A549 (cell line): ENCODE measurements around the gene ZNF532. TPM values are rescaled to one million over a fixed set of nuclear protein-coding genes. Genes with fewer than 3 reads are reported as not detected.
A peak's percentile ranks its signal among the peaks of the same experiment; 100 is the strongest.

ENCODE experiments used
- ATAC-seq, 2 experiments: fragments of 200-7000 bp in 1 of 2; fragments of >200 bp in 1 of 2; cut with Nextera tagmentation in 1 of 2; cut with Tn5 transposase in 1 of 2; 3 replicates each; pipeline versions ENCODE4 v1.8.0 to v1.9.1; 2018 to 2020; ENCODE audit warnings: mild to moderate bottlenecking in 1 of 2, moderate library complexity in 1 of 2
- CTCF ChIA-PET: fragments of 300-600 bp; sonication (Branson Sonifier 250); formaldehyde crosslinking; extraction: SDS; loops from one replicate; lab custom pipeline; 2021; ENCODE audit warnings: antibody characterized with exemption, inconsistent platforms; lab: Yijun Ruan, JAX
- POLR2A ChIA-PET: fragments of 350-600 bp; formaldehyde crosslinking; extraction: SDS; loops from one replicate; lab custom pipeline; 2021; ENCODE audit warnings: antibody characterized with exemption, inconsistent platforms; lab: Yijun Ruan, JAX
- DNase-seq, 2 experiments: peaks; one replicate each; pipeline versions ENCODE4 v3.0.0 to v3.0.0-alpha.2; 2011 to 2016; ENCODE audit warnings: low read depth in 1 of 2, low spot score in 1 of 2
- FAIRE-seq: peaks from 2 replicates; lab custom pipeline; 2011; peaks lifted over from hg19 to GRCh38; lab: Jason Lieb, UNC
- H3K27ac ChIP-seq, 2 experiments: fragments of >200 bp; sonication (Bioruptor Twin); formaldehyde crosslinking; 3 replicates each; pipeline ENCODE4 v1.5.1; 2016 to 2017
- H3K4me1 ChIP-seq: fragments of >200 bp; sonication (Bioruptor Twin); formaldehyde crosslinking; 3 replicates; pipeline ENCODE4 v1.6.1; 2016
- H3K4me2 ChIP-seq: fragments of >200 bp; sonication (Bioruptor Twin); formaldehyde crosslinking; 3 replicates; pipeline ENCODE4 v1.6.1; 2016
- H3K4me3 ChIP-seq: fragments of >200 bp; sonication (Bioruptor Twin); formaldehyde crosslinking; 3 replicates; pipeline ENCODE4 v1.5.1; 2016
- H3K9me3 ChIP-seq: fragments of >200 bp; sonication (Bioruptor Twin); formaldehyde crosslinking; 3 replicates; pipeline ENCODE4 v1.6.1; 2016
- BHLHE40 ChIP-seq: IDR thresholded peaks from 2 replicates; pipeline ENCODE4 v1.6.1; 2012; ENCODE audit warnings: low read depth, low read length, inconsistent platforms
- CBX8 ChIP-seq: fragments of 200-600 bp; sonication (generic); IDR thresholded peaks from 2 replicates; pipeline ENCODE4 v1.6.1; 2016
- CHD2 ChIP-seq: fragments of 150-350 bp; IDR thresholded peaks from 2 replicates; pipeline ENCODE4 v1.6.1; 2014; ENCODE audit warnings: low read length; ENCODE audit not compliant: partially characterized antibody
- EP300 ChIP-seq, 2 experiments: fragments of >200 bp; sonication (Bioruptor Twin); formaldehyde crosslinking; IDR thresholded peaks; 2 replicates in 1 of 2; 3 replicates in 1 of 2; pipeline ENCODE4 v1.6.1; 2016 to 2017
- ESRRA ChIP-seq: fragments of 150-350 bp; IDR thresholded peaks from 2 replicates; pipeline ENCODE4 v1.6.1; 2014; ENCODE audit warnings: mild to moderate bottlenecking, low read length, borderline replicate concordance
- FOSB ChIP-seq: fragments of 250-450 bp; sonication (Bioruptor Pico); IDR thresholded peaks from 2 replicates; pipeline ENCODE4 v1.5.0; 2020; ENCODE audit warnings: mild to moderate bottlenecking, moderate library complexity
- FOSL2 ChIP-seq, 2 experiments: fragments of 450-650 bp in 1 of 2; fragments of >200 bp in 1 of 2; sonication (Bioruptor Twin) in 1 of 2; formaldehyde crosslinking; IDR thresholded peaks; 2 replicates each; pipeline versions ENCODE4 v1.5.0 to v1.6.1; 2016 to 2020; ENCODE audit warnings: mild to moderate bottlenecking in 1 of 2, moderate library complexity in 1 of 2
- FOXS1 ChIP-seq: fragments of 250-450 bp; sonication (Bioruptor Pico); IDR thresholded peaks from 2 replicates; pipeline ENCODE4 v1.5.0; 2020; ENCODE audit warnings: mild to moderate bottlenecking, moderate library complexity
- GATA3 ChIP-seq: IDR thresholded peaks from 2 replicates; pipeline ENCODE4 v1.6.1; 2012; ENCODE audit warnings: borderline replicate concordance
- HDAC2 ChIP-seq: fragments of 200-600 bp; sonication (generic); IDR thresholded peaks from 2 replicates; pipeline ENCODE4 v1.6.1; 2016
- HEYL ChIP-seq: fragments of 250-450 bp; sonication (Bioruptor Pico); IDR thresholded peaks from 2 replicates; pipeline ENCODE4 v1.8.0; 2021; ENCODE audit warnings: mild to moderate bottlenecking, moderate library complexity
- JUNB ChIP-seq: fragments of >200 bp; sonication (Bioruptor Twin); formaldehyde crosslinking; IDR thresholded peaks from 2 replicates; pipeline ENCODE4 v1.6.1; 2016
- MAFK ChIP-seq: fragments of 450-650 bp; IDR thresholded peaks from 2 replicates; pipeline ENCODE4 v1.6.1; 2014; ENCODE audit not compliant: partially characterized antibody
- MAZ ChIP-seq: fragments of 150-350 bp; IDR thresholded peaks from 2 replicates; pipeline ENCODE4 v1.6.1; 2014; ENCODE audit warnings: antibody characterized with exemption, low read depth, low read length, borderline replicate concordance
- NFE2L2 ChIP-seq: fragments of 150-350 bp; conservative IDR thresholded peaks from 2 replicates; pipeline ENCODE4 v1.6.1; 2014; ENCODE audit warnings: low read length
- PHF8 ChIP-seq: fragments of 200-600 bp; sonication (generic); IDR thresholded peaks from 2 replicates; pipeline ENCODE4 v1.6.1; 2016; ENCODE audit warnings: low read depth, mild to moderate bottlenecking, antibody characterized with exemption, moderate library complexity, borderline replicate concordance
- RAD21 ChIP-seq, 2 experiments: fragments of >200 bp in 1 of 2; sonication (Bioruptor Twin) in 1 of 2; formaldehyde crosslinking in 1 of 2; IDR thresholded peaks in 1 of 2; conservative IDR thresholded peaks in 1 of 2; 2 replicates in 1 of 2; 3 replicates in 1 of 2; pipeline ENCODE4 v1.6.1; 2012 to 2018; ENCODE audit warnings: inconsistent platforms in 1 of 2
- RARB ChIP-seq: fragments of 250-450 bp; sonication (Bioruptor Pico); IDR thresholded peaks from 2 replicates; pipeline ENCODE4 v1.8.0; 2021; ENCODE audit warnings: mild to moderate bottlenecking, moderate library complexity
- RCOR1 ChIP-seq: fragments of 150-350 bp; IDR thresholded peaks from 2 replicates; pipeline ENCODE4 v1.6.1; 2014; ENCODE audit warnings: antibody characterized with exemption, low read length, low read depth
- RFX5 ChIP-seq: fragments of 450-650 bp; IDR thresholded peaks from 2 replicates; pipeline ENCODE4 v1.7.1; 2014; ENCODE audit warnings: antibody characterized with exemption, mild to moderate bottlenecking, moderate library complexity
- SREBF2 ChIP-seq: fragments of 450-650 bp; IDR thresholded peaks from 2 replicates; pipeline ENCODE4 v1.6.1; 2014; ENCODE audit warnings: mild to moderate bottlenecking, moderate library complexity
- WGBS: methylation state at CpG from one replicate; pipeline ENCODE4 v1.1.6; 2017; ENCODE audit errors: missing lambda C conversion rate; 5-methylcytosine and 5-hydroxymethylcytosine counted together
- polyA plus RNA-seq, 4 experiments: library from polyadenylated mRNA; depleted of rRNA in 3 of 4; stranded (reverse); fragments of >200 nt; fragmentation: RNase III in 1 of 4; extraction: RNeasy Plus Mini Kit Qiagen cat#74134 plus additional on column Dnase treatment in 1 of 4; gene quantifications; 2 replicates in 3 of 4; 3 replicates in 1 of 4; pipeline ENCODE4 v1.2.3, GENCODE V29; 2011 to 2017
- TF ChIP-seq, protein P1 (sequence below): fragments of 150-350 bp; IDR thresholded peaks from 2 replicates; pipeline ENCODE4 v1.6.1; 2014; ENCODE audit warnings: low read depth, mild to moderate bottlenecking, low read length
- TF ChIP-seq, protein P2 (sequence below): fragments of >200 bp; sonication (Bioruptor Twin); formaldehyde crosslinking; IDR thresholded peaks from 2 replicates; pipeline ENCODE4 v1.6.1; 2016
- TF ChIP-seq, protein P3 (sequence below): fragments of >200 bp; sonication (Bioruptor Twin); formaldehyde crosslinking; IDR thresholded peaks from 3 replicates; pipeline ENCODE4 v1.5.1; 2016

Gene ZNF532
- polyA plus RNA-seq, 2 of the 4 experiments (the other 2 are of a cell fraction): 26.8 to 64.6 TPM

DNA sequence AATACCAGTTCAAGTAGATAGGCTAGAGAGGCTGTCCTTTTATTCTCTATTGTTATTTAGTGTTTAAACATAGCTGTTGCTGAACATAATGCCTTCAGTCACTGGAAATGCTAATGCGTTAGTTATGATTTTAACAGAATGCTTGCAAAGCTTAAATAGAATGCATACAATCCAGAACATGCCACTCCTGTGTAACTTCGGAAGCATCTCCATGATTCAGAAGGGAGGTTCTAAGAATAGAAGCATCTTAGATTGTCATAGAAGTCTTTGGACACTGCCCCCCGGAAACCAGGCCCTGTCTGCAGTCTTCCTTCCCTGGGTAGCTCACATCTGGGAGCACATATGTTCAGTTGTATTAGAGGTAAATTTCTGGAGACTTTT, 73.2 kb downstream of the ZNF532 start:
- WGBS: 70% methylated on average over 2 of the region's 3 CpGs
- FAIRE-seq: no peak
- H3K9me3 ChIP-seq: no peaks in the 10 kb centered on the region
- ChIA-PET CTCF (interaction anchor here (1.1 kb wide), 1 partner anchor 70 kb away, joined by 3 read pairs; no protein-coding TSS in a partner anchor), POLR2A (no interaction called here)
- ATAC-seq: no peak
- peak overlapping the region; percentile 39 for H3K4me2 ChIP-seq
- no peak overlapping the region; a peak in 1 of 6 replicates for H3K27ac ChIP-seq
- H3K4me3 ChIP-seq: no peak overlapping the region
- no peak for DNase-seq
- H3K4me1 ChIP-seq: peaks cover 36% of the 10 kb centered on the region
- no peak for TF ChIP-seq RAD21 (conservative IDR thresholded peaks at IDR 0.05 in 1 of 2, IDR thresholded peaks at IDR 0.05 in 1 of 2)
- no peak for TF ChIP-seq GATA3
- no peak for TF ChIP-seq MAFK
- no peak for TF ChIP-seq HEYL (CRISPR knock-in tag)
- TF ChIP-seq, protein P1, sequence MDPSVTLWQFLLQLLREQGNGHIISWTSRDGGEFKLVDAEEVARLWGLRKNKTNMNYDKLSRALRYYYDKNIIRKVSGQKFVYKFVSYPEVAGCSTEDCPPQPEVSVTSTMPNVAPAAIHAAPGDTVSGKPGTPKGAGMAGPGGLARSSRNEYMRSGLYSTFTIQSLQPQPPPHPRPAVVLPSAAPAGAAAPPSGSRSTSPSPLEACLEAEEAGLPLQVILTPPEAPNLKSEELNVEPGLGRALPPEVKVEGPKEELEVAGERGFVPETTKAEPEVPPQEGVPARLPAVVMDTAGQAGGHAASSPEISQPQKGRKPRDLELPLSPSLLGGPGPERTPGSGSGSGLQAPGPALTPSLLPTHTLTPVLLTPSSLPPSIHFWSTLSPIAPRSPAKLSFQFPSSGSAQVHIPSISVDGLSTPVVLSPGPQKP: no peak
- no peak for TF ChIP-seq RFX5

DNA sequence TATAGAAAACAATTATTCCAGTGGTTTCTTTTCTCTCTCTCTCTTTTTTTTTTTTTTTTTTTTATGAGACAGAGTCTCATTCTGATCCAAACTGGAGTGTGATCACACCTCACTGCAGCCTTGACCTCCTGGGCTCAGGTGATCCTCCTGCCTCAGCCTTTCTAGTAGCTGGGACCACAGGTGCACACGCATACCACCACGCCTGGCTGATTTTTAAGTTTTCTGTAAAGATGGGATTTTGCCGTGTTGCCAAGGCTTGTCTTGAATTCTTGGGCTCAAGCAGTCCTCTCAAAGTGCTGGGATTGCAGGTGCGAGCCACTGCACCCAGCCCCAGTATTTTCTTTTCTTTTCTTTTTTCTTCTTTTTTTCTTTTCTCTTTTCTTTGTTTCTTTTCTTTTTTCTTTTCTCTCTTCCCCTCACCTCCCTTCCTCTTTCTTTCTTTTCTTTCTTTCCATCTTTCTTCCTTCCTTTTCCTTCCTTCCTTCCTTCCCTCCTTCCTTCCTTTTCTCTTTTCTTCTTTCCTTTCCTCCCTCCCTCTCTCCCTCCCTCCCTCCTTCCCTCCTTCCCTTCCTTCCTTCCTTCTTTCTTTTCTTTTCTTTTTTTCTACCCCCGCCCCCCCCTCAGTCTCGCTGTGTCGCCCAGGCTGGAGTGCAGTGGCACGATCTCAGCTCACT, 76.9 kb downstream of the ZNF532 start:
- Histone ChIP-seq H3K27ac (peak overlapping the region; percentile 19 to 77; a peak in 3 of 6 replicates), H3K4me3 (no peak overlapping the region), H3K4me2 (no peak overlapping the region; the same call in 2 of the 3 replicates)
- no peak for FAIRE-seq
- TF ChIP-seq SREBF2 (no peak), CHD2 (no peak), RAD21 (conservative IDR thresholded peaks at IDR 0.05 in 1 of 2, IDR thresholded peaks at IDR 0.05 in 1 of 2) (no peak), MAZ (no peak), HDAC2 (no peak), CBX8 (no peak), FOSB (CRISPR knock-in tag) (no peak), NFE2L2 (no peak), FOSL2 (IDR thresholded peaks at IDR 0.05) (no peak), FOSL2 (CRISPR knock-in tag; IDR thresholded peaks at IDR 0.05) (no peak), RARB (no peak), RFX5 (no peak), JUNB (no peak), RCOR1 (no peak), ESRRA (no peak), BHLHE40 (no peak), FOXS1 (no peak), PHF8 (no peak), EP300 (IDR thresholded peaks at IDR 0.05) (no peak)
- TF ChIP-seq, protein P2, sequence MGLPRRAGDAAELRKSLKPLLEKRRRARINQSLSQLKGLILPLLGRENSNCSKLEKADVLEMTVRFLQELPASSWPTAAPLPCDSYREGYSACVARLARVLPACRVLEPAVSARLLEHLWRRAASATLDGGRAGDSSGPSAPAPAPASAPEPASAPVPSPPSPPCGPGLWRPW: no peak
- TF ChIP-seq, protein P3, sequence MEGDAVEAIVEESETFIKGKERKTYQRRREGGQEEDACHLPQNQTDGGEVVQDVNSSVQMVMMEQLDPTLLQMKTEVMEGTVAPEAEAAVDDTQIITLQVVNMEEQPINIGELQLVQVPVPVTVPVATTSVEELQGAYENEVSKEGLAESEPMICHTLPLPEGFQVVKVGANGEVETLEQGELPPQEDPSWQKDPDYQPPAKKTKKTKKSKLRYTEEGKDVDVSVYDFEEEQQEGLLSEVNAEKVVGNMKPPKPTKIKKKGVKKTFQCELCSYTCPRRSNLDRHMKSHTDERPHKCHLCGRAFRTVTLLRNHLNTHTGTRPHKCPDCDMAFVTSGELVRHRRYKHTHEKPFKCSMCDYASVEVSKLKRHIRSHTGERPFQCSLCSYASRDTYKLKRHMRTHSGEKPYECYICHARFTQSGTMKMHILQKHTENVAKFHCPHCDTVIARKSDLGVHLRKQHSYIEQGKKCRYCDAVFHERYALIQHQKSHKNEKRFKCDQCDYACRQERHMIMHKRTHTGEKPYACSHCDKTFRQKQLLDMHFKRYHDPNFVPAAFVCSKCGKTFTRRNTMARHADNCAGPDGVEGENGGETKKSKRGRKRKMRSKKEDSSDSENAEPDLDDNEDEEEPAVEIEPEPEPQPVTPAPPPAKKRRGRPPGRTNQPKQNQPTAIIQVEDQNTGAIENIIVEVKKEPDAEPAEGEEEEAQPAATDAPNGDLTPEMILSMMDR: no peak
- TF ChIP-seq, all 56 proteins: peak for 0
- ATAC-seq: no peak
- ChIA-PET POLR2A (no interaction called here), CTCF (no interaction called here)
- Histone ChIP-seq H3K9me3 (no peaks in the 10 kb centered on the region), H3K4me1 (peaks cover 44% of the 10 kb centered on the region)
- DNase-seq: no peak
- WGBS: 94% methylated on average over 4 of the region's 8 CpGs
